Measurements from ENCODE around the gene TBCD.

DNA sequence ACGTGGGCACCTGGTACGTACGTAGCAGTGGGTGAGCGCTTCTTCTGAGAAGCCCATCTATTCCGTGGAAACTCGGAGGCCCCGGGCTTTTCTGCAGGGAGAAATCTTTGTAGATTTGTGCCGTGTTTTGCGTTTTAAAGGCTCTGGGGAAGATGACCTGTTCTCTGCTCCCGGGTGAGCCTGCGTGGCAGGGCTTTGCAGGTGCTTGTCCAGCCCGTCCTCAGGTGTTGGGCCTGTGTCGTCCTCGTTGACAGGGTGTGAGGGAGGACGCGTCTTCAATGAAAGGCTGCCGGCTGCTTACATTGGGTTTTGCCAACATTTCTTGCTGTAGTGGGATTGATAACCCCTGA, 175.4 kb downstream of the TBCD start:
- TF ChIP-seq EZH2 (IDR thresholded peaks at IDR 0.05; ENCODE audit: insufficient read depth, poor library complexity, severe bottlenecking) (no peak), EZH2phosphoT487 (IDR thresholded peaks at IDR 0.05; ENCODE audit: insufficient read depth, low read depth) (no peak)
